ENCODE results near the gene PHACTR3.

The PHACTR3 gene

GRCh38 chr20:59575216-59575615, 29.1 kb upstream of the PHACTR3 start:
- no peak for DNase-seq

DNA sequence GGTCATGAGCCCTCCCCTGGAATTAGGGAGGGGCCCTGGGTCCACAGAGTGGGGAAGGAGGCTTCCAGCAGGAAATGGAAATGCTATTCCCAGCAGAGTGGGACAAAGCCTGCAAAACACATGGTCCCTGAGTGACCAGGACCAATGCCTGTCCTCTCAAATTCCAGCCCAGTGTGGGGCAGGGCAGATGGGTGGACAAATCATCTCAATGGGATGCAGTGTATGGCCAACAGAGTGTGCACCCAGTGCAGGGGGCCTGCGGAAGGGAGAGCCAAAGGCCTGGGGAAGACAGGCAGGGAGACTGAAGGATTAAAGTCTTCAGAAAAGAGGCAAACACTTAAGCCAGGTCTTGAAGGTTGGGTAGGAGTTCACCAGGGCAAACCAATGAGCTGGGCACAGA, 28.7 kb upstream of the PHACTR3 start:
- no peak for DNase-seq

DNA sequence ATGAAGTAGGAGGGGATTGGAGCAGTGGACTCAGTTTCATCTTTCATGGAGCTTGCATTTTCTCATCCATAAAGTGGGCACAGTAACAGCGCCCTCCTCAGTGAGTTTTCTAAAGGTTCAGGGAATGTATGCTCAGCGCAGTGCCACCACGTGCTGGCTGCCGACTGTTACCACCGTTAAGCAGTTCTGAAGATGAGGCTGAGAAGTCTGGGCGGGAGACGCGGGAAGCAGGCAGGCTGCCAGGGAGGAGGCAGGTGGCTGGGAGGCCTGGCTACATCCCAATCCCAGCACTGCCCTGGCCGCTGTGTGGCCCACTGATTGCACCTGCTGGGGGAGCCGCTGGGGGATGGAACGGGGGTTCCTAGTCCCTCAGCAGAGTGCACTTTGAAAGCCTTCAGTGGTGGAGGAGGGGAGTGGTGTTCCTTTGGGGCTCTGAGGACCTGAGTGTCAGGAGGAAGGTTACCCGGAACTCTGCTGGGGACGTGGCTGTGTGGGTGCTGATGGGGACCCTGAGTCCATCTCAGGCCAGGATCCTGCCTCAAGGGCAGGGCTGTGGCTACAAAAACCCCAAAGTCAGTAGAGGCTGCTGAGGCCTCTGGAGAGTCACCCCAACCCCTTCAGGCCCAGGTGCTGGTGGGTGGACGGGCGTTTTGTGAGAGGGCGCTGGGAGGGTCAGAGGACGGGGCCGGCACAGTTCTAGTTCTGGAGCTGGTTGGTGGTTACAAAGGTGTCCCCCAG, 28.0 kb upstream of the PHACTR3 start:
- no peak for DNase-seq

- DNase-seq: no peak
These were observed 27.1 kb upstream of the PHACTR3 start for GRCh38 chr20:59577037-59577808.

DNA sequence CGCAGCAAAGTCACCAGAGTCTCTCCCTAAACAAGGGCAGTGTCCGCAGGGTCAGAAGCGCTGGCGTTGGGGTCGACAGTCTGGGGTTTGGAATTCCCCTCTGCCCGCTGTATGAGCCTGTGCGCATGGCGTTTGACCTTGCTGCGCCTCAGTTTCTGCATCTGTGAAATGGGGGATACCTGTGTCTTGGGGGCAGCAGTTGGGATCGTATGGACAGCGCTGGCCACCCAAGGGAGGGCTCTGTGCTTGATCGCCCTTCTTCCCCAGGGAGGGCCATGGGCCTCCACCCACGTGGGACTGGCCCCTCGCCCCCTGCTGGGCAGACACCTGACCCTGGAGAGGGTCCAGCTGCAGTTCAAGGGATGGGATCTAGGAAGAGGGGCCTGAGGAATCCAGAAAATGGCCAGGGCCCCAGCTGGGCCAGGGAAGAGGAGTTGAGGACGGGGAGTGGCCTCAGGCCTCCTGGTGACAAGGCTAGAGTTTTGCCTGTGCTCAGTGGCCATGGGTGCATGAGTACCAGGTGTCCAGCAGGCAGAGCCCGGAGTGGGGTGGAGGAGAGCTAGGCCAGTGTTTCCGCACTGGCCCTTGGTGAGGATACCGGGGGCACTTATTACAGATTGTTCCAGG, 26.4 kb upstream of the PHACTR3 start:
- DNase-seq: no peak

- DNase-seq: no peak
These were observed 25.6 kb upstream of the PHACTR3 start for GRCh38 chr20:59578436-59579403.

GRCh38 chr20:59579404-59580145, 24.8 kb upstream of the PHACTR3 start:
- no peak for DNase-seq

GRCh38 chr20:59580146-59580946, 24.0 kb upstream of the PHACTR3 start:
- DNase-seq: no peak

DNA sequence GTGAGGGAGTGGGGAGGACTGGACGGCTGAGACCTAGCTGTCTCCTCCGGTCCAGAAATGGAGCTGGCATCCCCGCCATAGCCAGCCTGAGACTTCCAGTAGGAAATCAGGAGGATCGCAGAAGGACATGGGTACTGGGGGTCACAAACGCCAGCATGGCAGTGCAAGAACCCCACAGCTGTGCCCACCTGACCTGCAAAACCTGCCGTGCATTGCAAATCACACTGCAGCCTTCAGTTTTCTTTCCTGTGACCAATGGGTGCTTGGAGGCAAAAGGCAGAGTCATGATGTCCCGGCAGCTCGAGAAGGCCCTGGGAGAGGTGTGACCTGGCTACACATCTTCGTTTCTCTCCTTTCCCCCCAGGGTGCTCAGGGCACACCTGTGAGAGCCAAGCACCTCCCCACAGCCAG, 23.3 kb upstream of the PHACTR3 start:
- DNase-seq: no peak

GRCh38 chr20:59581993-59582679, 22.2 kb upstream of the PHACTR3 start:
- DNase-seq: no peak

- DNase-seq: no peak
These were observed 20.7 kb upstream of the PHACTR3 start for GRCh38 chr20:59583428-59584277.

GRCh38 chr20:59584278-59584925, 19.9 kb upstream of the PHACTR3 start:
- no peak for DNase-seq

- no peak for DNase-seq
These were observed 18.5 kb upstream of the PHACTR3 start for GRCh38 chr20:59585714-59586409.

- DNase-seq: no peak
These were observed 17.7 kb upstream of the PHACTR3 start for GRCh38 chr20:59586613-59587012.

GRCh38 chr20:59587570-59587969, 16.8 kb upstream of the PHACTR3 start:
- no peak for DNase-seq

DNA sequence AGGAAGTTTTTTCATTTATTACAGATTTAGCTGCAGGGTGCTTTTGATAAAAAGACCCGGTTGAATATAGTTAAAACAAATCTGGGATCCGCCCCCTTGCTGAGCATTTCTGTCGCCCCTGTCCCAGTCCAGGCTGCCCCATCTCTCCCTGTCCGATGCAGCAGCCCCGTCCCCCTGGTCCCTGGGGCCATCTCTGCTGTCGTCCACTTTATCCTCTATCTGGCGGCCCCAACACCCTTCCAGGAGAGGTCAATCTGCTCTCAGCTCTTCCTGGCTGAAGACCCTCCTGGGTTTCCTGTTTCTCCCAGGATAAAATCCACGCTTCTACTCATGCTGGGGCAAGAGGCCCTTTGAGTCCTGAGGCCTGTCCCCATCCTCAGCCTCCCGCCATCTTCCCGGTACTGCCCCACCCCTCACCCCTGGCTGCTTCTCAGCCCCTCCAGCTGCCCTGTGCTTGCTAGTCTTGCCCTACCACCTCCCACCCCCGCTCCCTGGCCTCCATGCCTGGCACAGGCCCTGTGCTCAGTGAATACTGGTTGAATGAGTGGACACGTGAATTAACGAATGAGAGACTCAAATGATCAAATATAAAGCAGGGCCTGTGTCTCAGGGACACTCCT, 16.0 kb upstream of the PHACTR3 start:
- DNase-seq: no peak

- no peak for DNase-seq
These were observed 15.2 kb upstream of the PHACTR3 start for GRCh38 chr20:59589086-59589684.
